ENCODE results near the gene ASPG.

ASPG gene

GRCh38 chr14:104105822-104106470 is 20.4 kb downstream of the ASPG start:
- H3K36me3 ChIP-seq (ENCODE audit: control insufficient read depth, insufficient read depth, low read length) = no peaks in the 10 kb centered on the region
- DNase-seq = no peak
- H3K27ac ChIP-seq (ENCODE audit: insufficient read depth, low read length, poor library complexity, severe bottlenecking) = no peak overlapping the region

GRCh38 chr14:104106471-104106991 is 21.0 kb downstream of the ASPG start:
- Histone ChIP-seq H3K36me3 (ENCODE audit: control insufficient read depth, insufficient read depth, low read length) (no peaks in the 10 kb centered on the region), H3K4me1 (ENCODE audit: control insufficient read depth, insufficient read depth, low read length, poor library complexity, severe bottlenecking) (no peaks in the 10 kb centered on the region), H3K27me3 (replicated peaks; ENCODE audit: control insufficient read depth, insufficient read depth, low read length, poor library complexity, severe bottlenecking) (no peaks in the 10 kb centered on the region), H3K9me3 (ENCODE audit: control insufficient read depth, low read length) (no peaks in the 10 kb centered on the region), H3K4me3 (ENCODE audit: insufficient read depth, low read depth, low read length, poor library complexity, severe bottlenecking) (no peak overlapping the region), H3K27ac (ENCODE audit: insufficient read depth, low read length, poor library complexity, severe bottlenecking) (no peak overlapping the region)
- DNase-seq = no peak

More at GRCh38 chr14:104105822-104106470, 20.4 kb downstream of the ASPG start:
- H3K4me1 ChIP-seq (ENCODE audit: control insufficient read depth, insufficient read depth, low read length, poor library complexity, severe bottlenecking) = no peaks in the 10 kb centered on the region
- no peaks in the 10 kb centered on the region for H3K27me3 ChIP-seq (replicated peaks; ENCODE audit: control insufficient read depth, insufficient read depth, low read length, poor library complexity, severe bottlenecking)
- H3K9me3 ChIP-seq (ENCODE audit: control insufficient read depth, low read length) = no peaks in the 10 kb centered on the region
- no peak overlapping the region for H3K4me3 ChIP-seq (ENCODE audit: insufficient read depth, low read depth, low read length, poor library complexity, severe bottlenecking)

DNA sequence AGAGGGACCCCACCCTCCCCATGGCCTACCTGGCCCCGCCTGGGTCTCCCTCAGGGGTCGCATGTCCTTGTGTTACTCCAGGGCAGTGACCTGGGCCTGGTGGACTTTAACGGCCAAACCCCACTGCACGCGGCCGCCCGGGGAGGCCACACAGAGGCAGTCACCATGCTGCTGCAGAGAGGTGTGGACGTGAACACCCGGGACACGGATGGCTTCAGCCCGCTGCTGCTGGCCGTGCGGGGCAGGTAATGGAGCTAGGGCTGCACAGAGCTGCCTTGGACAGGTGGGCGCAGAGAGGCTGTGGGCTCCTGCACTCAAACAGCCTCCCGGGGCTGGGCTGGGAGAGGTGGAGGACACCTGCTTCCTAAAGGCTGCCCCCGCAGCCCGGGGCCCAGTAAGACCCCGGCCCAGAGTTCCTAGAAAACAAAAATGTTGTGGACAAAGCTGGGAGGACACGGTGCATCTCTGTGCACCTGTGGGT is 21.6 kb downstream of the ASPG start:
- Histone ChIP-seq H3K9me3 (ENCODE audit: control insufficient read depth, low read length) (no peaks in the 10 kb centered on the region), H3K27me3 (replicated peaks; ENCODE audit: control insufficient read depth, insufficient read depth, low read length, poor library complexity, severe bottlenecking) (no peaks in the 10 kb centered on the region), H3K27ac (ENCODE audit: insufficient read depth, low read length, poor library complexity, severe bottlenecking) (no peak overlapping the region), H3K36me3 (ENCODE audit: control insufficient read depth, insufficient read depth, low read length) (no peaks in the 10 kb centered on the region), H3K4me1 (ENCODE audit: control insufficient read depth, insufficient read depth, low read length, poor library complexity, severe bottlenecking) (no peaks in the 10 kb centered on the region), H3K4me3 (ENCODE audit: insufficient read depth, low read depth, low read length, poor library complexity, severe bottlenecking) (no peak overlapping the region)
- no peak for DNase-seq

DNA sequence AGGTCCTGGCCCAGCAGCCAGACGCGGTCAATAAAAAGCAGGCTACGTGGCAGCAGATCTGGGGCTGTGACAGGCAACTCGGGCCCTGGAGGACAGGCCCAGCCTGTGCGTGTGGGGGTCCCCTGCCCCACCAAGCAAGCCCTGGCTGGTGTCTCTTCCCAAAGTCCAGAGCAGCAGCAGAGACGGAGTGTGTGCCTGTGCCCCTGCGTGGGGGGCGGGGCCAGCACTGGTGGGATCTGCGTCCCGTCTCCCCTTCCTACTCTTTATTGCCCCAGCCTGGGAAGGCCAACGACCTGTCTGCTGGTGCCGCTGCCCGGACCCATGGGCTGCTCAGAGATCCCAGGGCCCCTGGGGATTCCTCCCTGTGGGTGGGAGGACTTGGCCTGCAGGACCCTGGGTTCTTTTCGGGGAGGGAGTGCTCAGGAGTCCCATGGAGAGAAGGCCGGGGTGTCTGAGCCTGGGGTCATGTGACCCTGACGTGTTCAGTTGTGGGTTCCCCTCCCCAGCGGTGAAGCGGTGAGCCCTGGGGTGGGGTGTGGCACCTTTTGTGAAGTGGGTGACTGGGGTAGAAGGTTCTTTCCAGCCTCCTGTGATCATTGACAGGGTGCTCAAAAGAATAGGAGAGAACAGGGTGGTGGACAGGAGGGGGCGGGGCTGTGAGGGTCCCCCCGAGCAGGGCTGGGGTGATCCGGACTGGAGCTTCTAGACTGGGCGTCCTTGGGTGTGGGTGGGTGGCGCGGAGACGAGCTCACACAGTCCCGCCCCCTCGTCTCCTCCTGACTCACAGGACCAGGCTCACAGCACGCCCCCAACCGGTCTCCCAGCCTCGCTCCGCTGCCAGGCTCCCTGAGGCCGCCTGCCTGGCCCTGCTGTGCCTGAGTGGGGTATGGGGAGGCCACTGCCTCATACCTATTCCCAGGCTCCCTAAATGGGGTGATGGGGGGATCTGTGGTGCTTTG is 22.4 kb downstream of the ASPG start:
- no peak for DNase-seq
- Histone ChIP-seq H3K9me3 (ENCODE audit: control insufficient read depth, low read length) (no peaks in the 10 kb centered on the region), H3K4me3 (ENCODE audit: insufficient read depth, low read depth, low read length, poor library complexity, severe bottlenecking) (no peak overlapping the region), H3K27me3 (replicated peaks; ENCODE audit: control insufficient read depth, insufficient read depth, low read length, poor library complexity, severe bottlenecking) (no peaks in the 10 kb centered on the region), H3K36me3 (ENCODE audit: control insufficient read depth, insufficient read depth, low read length) (no peaks in the 10 kb centered on the region), H3K27ac (ENCODE audit: insufficient read depth, low read length, poor library complexity, severe bottlenecking) (no peak overlapping the region), H3K4me1 (ENCODE audit: control insufficient read depth, insufficient read depth, low read length, poor library complexity, severe bottlenecking) (no peaks in the 10 kb centered on the region)

DNA sequence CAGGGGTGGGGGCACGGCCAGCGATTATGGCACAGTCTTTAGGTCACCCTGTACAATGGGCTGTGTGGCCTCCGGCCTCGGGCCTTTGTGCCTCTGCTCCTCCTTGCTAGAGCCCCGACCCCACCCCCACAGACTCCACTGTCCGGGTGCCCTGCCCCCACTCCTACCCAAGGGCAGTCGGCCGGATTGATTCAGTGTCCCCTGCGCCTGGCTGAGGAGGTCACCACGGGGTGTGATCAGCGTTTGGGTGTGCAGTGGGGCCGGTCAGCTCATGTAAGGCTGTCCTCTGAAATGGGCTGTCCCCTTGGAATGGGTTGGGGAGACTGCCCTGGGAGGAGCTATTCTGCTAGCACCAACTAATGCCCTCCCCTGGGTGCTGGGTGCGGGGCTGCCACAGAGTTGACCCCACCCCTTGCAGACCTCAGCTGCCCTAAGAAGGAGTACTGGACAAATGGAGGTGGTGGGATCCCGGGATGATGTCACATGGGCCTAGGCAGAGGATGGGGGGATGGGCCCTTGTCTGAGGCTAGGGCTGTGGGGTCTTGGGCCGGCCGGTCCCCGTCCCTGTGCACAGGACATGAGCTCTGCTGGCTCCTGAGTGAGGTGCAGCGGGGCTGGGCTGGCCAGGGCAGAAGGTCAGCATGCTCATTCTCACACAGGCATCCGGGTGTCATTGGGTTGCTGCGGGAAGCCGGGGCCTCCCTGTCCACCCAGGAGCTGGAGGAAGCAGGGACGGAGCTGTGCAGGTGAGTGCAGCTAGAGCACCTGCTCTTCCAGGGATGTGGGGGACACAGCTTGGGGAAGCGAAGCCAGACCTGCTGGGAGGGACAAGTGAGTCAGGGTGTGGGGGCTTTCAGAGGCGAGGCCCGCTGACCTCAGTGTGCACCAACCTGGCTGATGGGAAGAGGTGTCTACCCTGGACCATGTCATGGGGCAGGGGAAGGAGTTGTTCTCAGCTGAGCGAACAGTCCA is 23.4 kb downstream of the ASPG start:
- Histone ChIP-seq H3K4me1 (ENCODE audit: control insufficient read depth, insufficient read depth, low read length, poor library complexity, severe bottlenecking) (no peaks in the 10 kb centered on the region), H3K27me3 (replicated peaks; ENCODE audit: control insufficient read depth, insufficient read depth, low read length, poor library complexity, severe bottlenecking) (no peaks in the 10 kb centered on the region), H3K27ac (ENCODE audit: insufficient read depth, low read length, poor library complexity, severe bottlenecking) (no peak overlapping the region), H3K4me3 (ENCODE audit: insufficient read depth, low read depth, low read length, poor library complexity, severe bottlenecking) (no peak overlapping the region), H3K9me3 (ENCODE audit: control insufficient read depth, low read length) (no peaks in the 10 kb centered on the region), H3K36me3 (ENCODE audit: control insufficient read depth, insufficient read depth, low read length) (no peaks in the 10 kb centered on the region)
- no peak for DNase-seq

- H3K4me3 ChIP-seq (ENCODE audit: insufficient read depth, low read depth, low read length, poor library complexity, severe bottlenecking) = no peak overlapping the region
- DNase-seq = no peak
- H3K27ac ChIP-seq (ENCODE audit: insufficient read depth, low read length, poor library complexity, severe bottlenecking) = no peak overlapping the region
- no peaks in the 10 kb centered on the region for H3K4me1 ChIP-seq (ENCODE audit: control insufficient read depth, insufficient read depth, low read length, poor library complexity, severe bottlenecking)
- H3K9me3 ChIP-seq (ENCODE audit: control insufficient read depth, low read length) = no peaks in the 10 kb centered on the region
- no peaks in the 10 kb centered on the region for H3K36me3 ChIP-seq (ENCODE audit: control insufficient read depth, insufficient read depth, low read length)
- H3K27me3 ChIP-seq (replicated peaks; ENCODE audit: control insufficient read depth, insufficient read depth, low read length, poor library complexity, severe bottlenecking) = no peaks in the 10 kb centered on the region
Observed at GRCh38 chr14:104109731-104110361, 24.3 kb downstream of the ASPG start.

GRCh38 chr14:104110491-104111209 is 25.1 kb downstream of the ASPG start:
- no peaks in the 10 kb centered on the region for H3K9me3 ChIP-seq (ENCODE audit: control insufficient read depth, low read length)
- H3K27ac ChIP-seq (ENCODE audit: insufficient read depth, low read length, poor library complexity, severe bottlenecking) = no peak overlapping the region
- H3K4me1 ChIP-seq (ENCODE audit: control insufficient read depth, insufficient read depth, low read length, poor library complexity, severe bottlenecking) = no peaks in the 10 kb centered on the region
- no peaks in the 10 kb centered on the region for H3K27me3 ChIP-seq (replicated peaks; ENCODE audit: control insufficient read depth, insufficient read depth, low read length, poor library complexity, severe bottlenecking)
- H3K4me3 ChIP-seq (ENCODE audit: insufficient read depth, low read depth, low read length, poor library complexity, severe bottlenecking) = no peak overlapping the region
- H3K36me3 ChIP-seq (ENCODE audit: control insufficient read depth, insufficient read depth, low read length) = no peaks in the 10 kb centered on the region
- no peak for DNase-seq

DNA sequence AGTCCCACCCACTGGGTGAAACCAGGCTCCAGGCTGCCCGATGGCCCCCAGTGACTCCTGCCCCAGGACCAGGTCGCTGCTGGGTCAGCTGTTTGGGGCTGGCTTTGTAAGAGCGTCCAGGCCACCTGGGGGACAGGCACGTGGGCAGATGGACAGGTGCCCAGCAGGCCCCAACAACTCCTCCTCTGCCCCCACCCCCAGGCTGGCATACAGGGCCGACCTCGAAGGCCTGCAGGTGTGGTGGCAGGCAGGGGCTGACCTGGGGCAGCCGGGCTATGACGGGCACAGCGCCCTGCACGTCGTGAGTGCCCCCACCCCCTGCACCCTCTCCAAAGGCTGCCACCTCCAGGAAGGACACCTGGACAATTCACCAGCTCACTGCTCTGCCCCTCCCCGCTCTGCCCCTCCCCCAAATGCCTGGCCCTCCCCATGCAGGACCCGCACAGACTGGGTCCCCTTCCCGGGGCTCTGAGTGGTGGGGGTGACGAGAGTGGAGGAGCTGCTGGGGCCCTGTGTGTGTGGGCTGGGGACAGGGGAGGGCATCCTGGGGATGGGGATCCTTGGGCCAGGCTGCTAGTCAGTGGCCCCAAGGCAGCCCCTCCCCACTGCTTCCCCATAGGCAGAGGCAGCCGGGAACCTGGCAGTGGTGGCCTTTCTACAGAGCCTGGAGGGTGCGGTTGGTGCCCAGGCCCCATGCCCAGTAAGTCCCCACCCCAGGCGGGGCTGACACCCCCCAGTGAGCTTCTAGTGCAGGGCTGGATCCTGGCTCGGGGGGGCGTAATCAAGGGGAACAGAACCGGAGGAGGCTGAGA is 26.0 kb downstream of the ASPG start:
- no peaks in the 10 kb centered on the region for H3K9me3 ChIP-seq (ENCODE audit: control insufficient read depth, low read length)
- no peak overlapping the region for H3K27ac ChIP-seq (ENCODE audit: insufficient read depth, low read length, poor library complexity, severe bottlenecking)
- DNase-seq = no peak
- no peak overlapping the region for H3K4me3 ChIP-seq (ENCODE audit: insufficient read depth, low read depth, low read length, poor library complexity, severe bottlenecking)
- H3K4me1 ChIP-seq (ENCODE audit: control insufficient read depth, insufficient read depth, low read length, poor library complexity, severe bottlenecking) = no peaks in the 10 kb centered on the region
- H3K36me3 ChIP-seq (ENCODE audit: control insufficient read depth, insufficient read depth, low read length) = no peaks in the 10 kb centered on the region
- peaks cover 4% of the 10 kb centered on the region for H3K27me3 ChIP-seq (replicated peaks; ENCODE audit: control insufficient read depth, insufficient read depth, low read length, poor library complexity, severe bottlenecking)
